Progenitor cell of endocrine pancreas (in vitro differentiated cells): ENCODE data around the gene FSTL4. TPM values are rescaled to one million over a fixed set of nuclear protein-coding genes. Genes with fewer than 3 reads are reported as not detected.

Source experiments
- DNase-seq: peaks from one replicate; pipeline ENCODE4 v3.0.0; 2021; ENCODE audit warnings: low spot score; ENCODE audit not compliant: unreplicated experiment
- H3K27ac Mint-ChIP-seq: 2 replicates; pipeline ENCODE4 v1.8.0; 2021; ENCODE audit warnings: mild to moderate bottlenecking, moderate library complexity, mixed read lengths
- H3K27me3 Mint-ChIP-seq: 2 replicates; pipeline ENCODE4 v1.8.0; 2021; ENCODE audit warnings: mixed read lengths
- H3K36me3 Mint-ChIP-seq: 2 replicates; pipeline ENCODE4 v1.8.0; 2022; ENCODE audit warnings: mixed read lengths; ENCODE audit not compliant: insufficient read depth
- H3K4me1 Mint-ChIP-seq: 2 replicates; pipeline ENCODE4 v1.8.0; 2021; ENCODE audit warnings: low read depth, mixed read lengths
- H3K4me3 Mint-ChIP-seq: 2 replicates; pipeline ENCODE4 v1.8.0; 2021; ENCODE audit warnings: low read depth, mild to moderate bottlenecking, moderate library complexity, mixed read lengths
- H3K9me3 Mint-ChIP-seq: 2 replicates; pipeline ENCODE4 v1.8.0; 2021; ENCODE audit warnings: low read depth, mixed read lengths
- total RNA-seq: library from RNA; stranded (reverse); gene quantifications from 2 replicates; pipeline ENCODE4 v1.2.1, GENCODE V29; 2021
- TF ChIP-seq, protein P1 (sequence below): fragments of 200-600 bp; sonication (generic); IDR thresholded peaks from one replicate; pipeline ENCODE4 v1.5.0; 2021; ENCODE audit warnings: antibody characterized with exemption, mild to moderate bottlenecking; ENCODE audit not compliant: unreplicated experiment

Gene FSTL4
- total RNA-seq, 1 donor from 2014 or later: 2.4 TPM

DNA sequence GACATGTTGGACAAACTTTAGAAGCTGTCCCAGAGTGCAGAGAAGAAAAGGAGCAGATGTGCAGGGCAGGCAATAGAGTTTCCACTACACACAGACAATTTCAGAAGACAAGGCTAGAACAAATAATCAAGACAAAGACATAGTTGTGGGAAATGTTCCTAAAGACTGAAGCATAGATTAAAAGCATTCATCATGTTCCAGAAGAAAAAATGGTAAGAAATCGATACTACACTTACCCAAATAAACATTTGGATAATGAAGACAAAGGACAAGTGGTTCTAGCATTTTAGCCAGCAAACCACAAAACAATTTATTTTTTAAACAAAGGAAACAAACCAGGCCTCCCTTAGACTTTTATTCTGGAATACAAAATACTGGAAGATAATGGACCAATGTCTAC is 97.9 kb downstream of the FSTL4 start:
- Mint-ChIP-seq H3K27me3 (peaks cover 3% of the 10 kb centered on the region), H3K36me3 (no peaks in the 10 kb centered on the region), H3K27ac (no peak overlapping the region), H3K4me1 (peaks cover 5% of the 10 kb centered on the region), H3K9me3 (no peaks in the 10 kb centered on the region), H3K4me3 (no peak overlapping the region)
- DNase-seq: no peak
- TF ChIP-seq, protein P1, sequence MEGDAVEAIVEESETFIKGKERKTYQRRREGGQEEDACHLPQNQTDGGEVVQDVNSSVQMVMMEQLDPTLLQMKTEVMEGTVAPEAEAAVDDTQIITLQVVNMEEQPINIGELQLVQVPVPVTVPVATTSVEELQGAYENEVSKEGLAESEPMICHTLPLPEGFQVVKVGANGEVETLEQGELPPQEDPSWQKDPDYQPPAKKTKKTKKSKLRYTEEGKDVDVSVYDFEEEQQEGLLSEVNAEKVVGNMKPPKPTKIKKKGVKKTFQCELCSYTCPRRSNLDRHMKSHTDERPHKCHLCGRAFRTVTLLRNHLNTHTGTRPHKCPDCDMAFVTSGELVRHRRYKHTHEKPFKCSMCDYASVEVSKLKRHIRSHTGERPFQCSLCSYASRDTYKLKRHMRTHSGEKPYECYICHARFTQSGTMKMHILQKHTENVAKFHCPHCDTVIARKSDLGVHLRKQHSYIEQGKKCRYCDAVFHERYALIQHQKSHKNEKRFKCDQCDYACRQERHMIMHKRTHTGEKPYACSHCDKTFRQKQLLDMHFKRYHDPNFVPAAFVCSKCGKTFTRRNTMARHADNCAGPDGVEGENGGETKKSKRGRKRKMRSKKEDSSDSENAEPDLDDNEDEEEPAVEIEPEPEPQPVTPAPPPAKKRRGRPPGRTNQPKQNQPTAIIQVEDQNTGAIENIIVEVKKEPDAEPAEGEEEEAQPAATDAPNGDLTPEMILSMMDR: no peak

DNA sequence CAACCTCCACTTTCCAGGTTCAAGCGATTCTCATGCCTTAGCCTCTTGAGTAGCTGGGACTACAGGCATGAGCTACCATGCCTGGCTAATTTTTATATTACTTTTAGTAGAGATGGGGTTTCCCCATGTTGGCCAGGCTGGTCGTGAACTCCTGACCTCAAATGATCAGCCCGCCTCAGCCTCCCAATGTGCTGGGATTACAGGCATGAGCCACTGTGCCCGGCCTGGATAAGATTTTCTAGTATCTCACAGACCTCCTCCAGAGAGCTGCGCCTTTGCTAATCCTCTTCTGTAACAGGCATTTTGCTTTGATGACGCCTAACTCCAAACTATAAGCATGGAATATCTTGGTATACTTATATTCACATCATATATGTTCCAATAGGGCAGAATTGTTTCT is 99.4 kb downstream of the FSTL4 start:
- Mint-ChIP-seq H3K4me3 (no peak overlapping the region), H3K9me3 (no peaks in the 10 kb centered on the region), H3K27ac (no peak overlapping the region), H3K36me3 (no peaks in the 10 kb centered on the region), H3K4me1 (peaks cover 5% of the 10 kb centered on the region), H3K27me3 (peaks cover 3% of the 10 kb centered on the region)
- TF ChIP-seq, protein P1: no peak
- DNase-seq: no peak

DNA sequence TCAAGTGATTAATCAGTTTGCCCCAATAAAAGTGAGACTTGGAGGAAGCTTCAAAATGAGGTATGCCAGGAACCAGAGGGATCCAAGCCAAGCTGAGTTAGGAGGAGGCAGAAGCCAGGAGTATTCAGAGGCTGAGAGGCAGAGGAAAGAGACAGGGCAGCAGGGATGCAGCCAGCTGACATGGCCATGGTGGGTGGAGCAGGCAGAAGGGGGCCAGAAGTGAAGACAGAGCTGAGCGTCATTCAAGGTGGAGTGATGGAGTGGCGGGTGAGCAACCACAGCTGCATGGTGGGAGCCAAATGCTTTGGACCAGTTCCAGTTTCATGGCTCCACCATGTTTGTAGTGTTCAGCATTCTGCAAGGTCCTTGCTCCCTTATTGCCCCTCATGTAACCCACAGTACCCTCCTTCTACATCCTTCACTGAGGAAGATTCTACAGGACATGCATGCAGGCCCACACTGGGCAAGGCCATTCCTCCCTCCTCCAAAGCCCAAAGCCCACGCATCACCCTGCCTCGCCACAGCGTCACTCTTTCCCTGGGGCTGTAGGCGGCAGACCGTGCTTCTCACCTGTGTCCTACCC is 100.6 kb downstream of the FSTL4 start:
- Mint-ChIP-seq H3K36me3 (no peaks in the 10 kb centered on the region), H3K4me1 (peaks cover 5% of the 10 kb centered on the region)
- TF ChIP-seq, protein P1: no peak

GRCh38 chr5:133510634-133511262 is 101.6 kb downstream of the FSTL4 start:
- H3K4me1 Mint-ChIP-seq: peaks cover 10% of the 10 kb centered on the region
- H3K36me3 Mint-ChIP-seq: no peaks in the 10 kb centered on the region
- DNase-seq: no peak
- H3K9me3 Mint-ChIP-seq: no peaks in the 10 kb centered on the region
- H3K27ac Mint-ChIP-seq: no peak overlapping the region
- H3K27me3 Mint-ChIP-seq: peaks cover 3% of the 10 kb centered on the region
- no peak overlapping the region for H3K4me3 Mint-ChIP-seq
- TF ChIP-seq, protein P1: no peak

More for the DNA sequence above, 100.6 kb downstream of the FSTL4 start:
- no peak overlapping the region for H3K4me3 Mint-ChIP-seq
- peaks cover 3% of the 10 kb centered on the region for H3K27me3 Mint-ChIP-seq
- no peak for DNase-seq
- H3K9me3 Mint-ChIP-seq: no peaks in the 10 kb centered on the region
- H3K27ac Mint-ChIP-seq: no peak overlapping the region

- no peak overlapping the region for H3K4me3 Mint-ChIP-seq
- TF ChIP-seq, protein P1: no peak
- peaks cover 4% of the 10 kb centered on the region for H3K27me3 Mint-ChIP-seq
- no peak overlapping the region for H3K27ac Mint-ChIP-seq
- no peak for DNase-seq
- H3K4me1 Mint-ChIP-seq: peaks cover 10% of the 10 kb centered on the region
- no peaks in the 10 kb centered on the region for H3K9me3 Mint-ChIP-seq
- no peaks in the 10 kb centered on the region for H3K36me3 Mint-ChIP-seq
Measured at GRCh38 chr5:133509742-133510079, 102.6 kb downstream of the FSTL4 start.
